GM21723 (cell line): ENCODE results near the gene CTSL.
"Not testable (repeated sequence)": the region's sequence is repeated elsewhere in the genome, so short reads cannot be mapped to it uniquely, and the experiment has no call there.

Experiments
- ATAC-seq: cut with Tn5 transposase; IDR thresholded peaks from one replicate; pipeline ENCODE4 v1.9.1; 2021; ENCODE audit warnings: mild to moderate bottlenecking, moderate library complexity; ENCODE audit not compliant: unreplicated experiment

CTSL gene

DNA sequence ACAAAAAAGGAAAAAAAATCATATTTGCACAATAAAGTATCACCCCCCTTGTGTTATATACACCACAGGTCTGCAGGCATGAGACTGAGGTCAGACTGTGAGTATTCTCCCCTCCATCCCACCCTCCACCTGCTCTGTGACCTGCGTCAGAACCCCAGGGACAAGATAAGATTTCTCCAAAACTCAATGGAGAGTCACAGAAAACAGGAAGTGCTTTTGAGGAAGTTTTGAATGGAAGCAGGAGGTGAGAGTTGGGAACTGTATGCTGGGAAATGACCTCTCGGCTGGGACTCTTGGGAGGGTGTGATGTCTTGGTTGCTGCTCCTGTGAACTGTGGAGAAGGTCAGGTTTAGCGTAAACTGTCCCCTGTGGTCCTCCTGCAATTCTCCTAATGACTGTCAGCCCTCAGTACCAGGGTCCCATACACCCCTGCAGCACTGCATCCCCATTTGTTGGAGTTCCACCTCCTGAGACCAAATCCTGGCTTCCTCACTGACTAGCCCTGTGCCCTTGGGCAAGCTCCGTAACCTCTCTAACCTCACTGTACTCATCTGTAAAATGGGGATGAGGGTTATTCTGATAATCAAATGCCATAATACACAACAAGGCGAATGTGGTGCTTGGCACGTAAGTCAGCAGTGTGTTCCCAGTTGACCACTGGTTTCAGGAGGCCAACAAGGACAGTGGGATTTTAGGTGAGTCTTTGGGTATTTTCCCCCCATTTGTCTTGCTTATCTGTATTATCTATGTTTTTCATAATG is 6.9 kb upstream of the CTSL start:
- no peak for ATAC-seq

DNA sequence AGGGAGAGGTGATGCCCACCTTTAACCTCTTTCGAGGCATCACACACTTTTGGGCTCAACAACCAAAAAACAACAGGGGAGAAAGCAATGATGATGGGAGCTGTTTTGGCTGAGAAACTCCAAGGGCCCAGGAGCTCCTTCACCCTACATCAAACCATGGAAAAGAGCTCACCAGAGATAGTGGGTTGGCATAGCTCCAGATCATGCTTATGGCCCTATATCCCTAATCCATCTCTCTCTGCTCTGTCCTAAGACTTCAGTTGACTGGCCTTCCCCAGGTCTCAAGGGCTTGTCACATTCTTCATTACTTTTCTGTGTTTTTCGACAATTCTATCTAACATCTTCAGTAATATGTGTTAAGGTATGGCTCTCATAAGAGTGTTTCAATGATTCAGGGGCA is 5.7 kb upstream of the CTSL start:
- ATAC-seq: no peak

DNA sequence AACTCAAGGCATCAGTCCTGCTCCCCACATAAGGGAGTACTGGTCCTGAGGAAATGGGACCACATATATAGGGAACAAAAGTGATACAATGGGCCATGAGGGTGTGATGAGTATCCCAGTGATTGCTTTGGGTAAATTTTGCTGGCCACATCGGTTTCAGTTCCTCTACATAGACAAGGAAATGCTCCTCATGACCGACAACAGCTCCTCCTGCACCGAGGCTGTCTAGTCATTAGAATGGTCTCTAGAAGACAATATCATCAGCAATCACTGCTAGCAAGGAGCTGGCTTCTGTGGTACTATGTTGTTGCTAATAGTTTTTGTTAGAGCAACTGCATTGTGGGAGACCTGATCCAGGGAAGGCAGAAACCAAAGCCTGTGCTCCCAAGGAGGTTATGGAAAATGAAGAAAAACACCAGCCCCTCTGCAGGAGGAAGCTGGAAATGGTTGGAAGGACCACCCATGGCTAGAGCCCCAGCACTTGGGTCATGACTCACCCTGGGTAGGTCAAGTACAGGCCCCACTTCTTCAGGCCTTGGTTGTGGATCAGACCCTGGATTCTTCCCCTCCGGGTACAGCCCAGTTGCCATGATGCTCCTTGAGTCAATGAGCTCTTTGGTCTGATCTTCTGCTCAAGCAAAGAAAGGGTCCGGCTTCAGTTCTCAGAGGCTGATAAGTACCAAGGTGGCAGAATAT is 3.4 kb upstream of the CTSL start:
- no peak for ATAC-seq

DNA sequence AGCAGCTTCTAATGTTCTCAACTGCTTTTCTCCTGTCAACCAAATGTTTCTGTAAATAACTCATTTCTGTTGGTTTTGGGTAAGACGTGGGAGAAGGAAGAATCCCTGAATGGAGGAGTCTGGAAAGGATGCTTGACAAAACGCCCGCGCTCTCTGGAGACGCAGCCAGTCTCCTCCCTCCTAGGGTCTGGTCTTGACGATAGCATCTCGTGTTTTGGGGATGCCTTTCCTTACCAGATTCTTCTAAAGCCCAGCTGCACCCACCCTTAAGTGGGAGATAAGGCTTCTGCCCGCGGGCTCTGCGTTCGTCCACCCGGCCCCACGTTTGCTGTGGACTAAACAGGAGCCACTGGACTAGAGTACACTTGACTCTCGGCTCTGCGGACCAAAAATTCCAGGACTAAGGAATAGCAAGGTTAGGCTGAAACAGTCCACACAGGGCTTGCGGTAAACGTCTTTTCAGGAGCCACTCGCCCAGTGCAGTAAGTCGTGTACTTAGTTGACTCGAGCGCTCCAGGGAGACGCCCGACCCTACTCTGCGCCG is 491 bp upstream of the CTSL start:
- ATAC-seq: no peak

DNA sequence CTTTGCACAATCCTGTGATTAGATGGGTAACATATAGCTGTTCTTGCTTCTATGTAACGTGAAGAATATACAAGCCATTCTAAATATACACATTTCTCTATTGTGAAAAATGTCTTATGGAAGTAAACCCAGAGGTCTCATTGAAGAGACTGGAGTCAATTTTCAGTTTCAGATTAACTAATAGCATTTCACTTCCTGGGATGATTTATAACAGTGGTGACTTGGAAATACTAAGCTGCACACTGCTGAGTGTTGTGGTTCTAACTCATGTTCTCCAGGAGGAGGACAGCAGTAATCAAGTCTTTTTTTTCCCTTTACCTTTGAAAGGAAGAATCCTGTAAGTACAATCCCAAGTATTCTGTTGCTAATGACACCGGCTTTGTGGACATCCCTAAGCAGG is 3.3 kb downstream of the CTSL start:
- ATAC-seq: no peak

DNA sequence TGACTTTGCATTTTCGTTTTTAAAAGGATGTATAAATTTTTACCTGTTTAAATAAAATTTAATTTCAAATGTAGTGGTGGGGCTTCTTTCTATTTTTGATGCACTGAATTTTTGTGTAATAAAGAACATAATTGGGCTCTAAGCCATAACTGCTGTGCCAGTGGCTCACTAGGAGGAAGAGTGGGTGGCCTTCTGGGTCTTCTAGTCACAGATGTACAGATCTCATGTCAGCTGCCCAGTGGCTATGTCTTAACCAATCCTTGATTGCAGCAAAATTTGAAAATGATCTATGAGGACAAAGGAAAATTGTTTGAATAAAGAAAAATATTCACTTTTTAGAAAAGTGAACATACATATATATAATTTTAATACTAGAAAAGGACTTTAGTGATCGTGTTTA is 5.4 kb downstream of the CTSL start:
- ATAC-seq: no peak

DNA sequence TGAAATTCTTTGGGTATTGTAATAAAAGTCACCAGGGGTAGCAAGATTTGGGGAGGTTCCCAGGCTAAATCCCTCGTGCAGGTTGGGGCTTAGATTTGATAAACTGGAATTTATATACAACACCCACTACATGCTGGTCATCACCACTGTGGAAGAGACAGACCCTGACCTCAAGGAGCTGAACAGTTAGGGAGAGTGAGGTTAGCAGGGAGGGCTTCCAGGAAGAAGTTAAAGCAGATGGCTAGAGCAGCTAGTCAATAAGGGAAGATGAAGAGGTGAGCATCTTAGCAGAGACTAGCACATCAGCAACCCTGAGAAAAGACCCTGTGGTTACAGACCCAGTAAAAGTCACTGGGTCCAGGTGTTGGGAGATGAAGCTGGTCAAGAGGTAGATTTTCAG is 6.4 kb downstream of the CTSL start:
- ATAC-seq: no peak

GRCh38 chr9:87732756-87733155 is 6.8 kb downstream of the CTSL start:
- no peak for ATAC-seq

- ATAC-seq: no peak
These were observed 7.5 kb downstream of the CTSL start for GRCh38 chr9:87733273-87734052.

- no peak for ATAC-seq
These were observed 8.2 kb downstream of the CTSL start for GRCh38 chr9:87734106-87734505.

DNA sequence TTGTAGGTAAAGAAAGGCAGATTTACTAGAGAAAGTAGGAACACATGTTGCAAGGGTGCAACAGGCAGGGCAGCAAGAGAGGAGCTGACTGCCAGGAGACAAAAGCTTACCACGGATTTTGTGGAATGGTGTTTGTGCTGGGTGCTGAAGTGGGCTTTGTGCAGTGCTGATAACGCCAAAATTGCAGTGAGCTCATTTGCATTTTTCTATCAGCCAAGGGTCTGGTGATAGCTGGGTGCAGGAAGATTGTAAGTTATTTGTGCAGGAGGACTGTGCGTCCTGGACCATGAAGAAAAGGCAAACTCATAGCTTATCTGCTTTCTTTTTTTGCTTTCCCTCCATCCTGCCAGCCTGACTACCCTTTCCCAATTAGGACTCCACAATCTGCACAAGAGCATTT is 13.6 kb downstream of the CTSL start:
- no peak for ATAC-seq

GRCh38 chr9:87740209-87740608 is 14.3 kb downstream of the CTSL start:
- no peak for ATAC-seq

DNA sequence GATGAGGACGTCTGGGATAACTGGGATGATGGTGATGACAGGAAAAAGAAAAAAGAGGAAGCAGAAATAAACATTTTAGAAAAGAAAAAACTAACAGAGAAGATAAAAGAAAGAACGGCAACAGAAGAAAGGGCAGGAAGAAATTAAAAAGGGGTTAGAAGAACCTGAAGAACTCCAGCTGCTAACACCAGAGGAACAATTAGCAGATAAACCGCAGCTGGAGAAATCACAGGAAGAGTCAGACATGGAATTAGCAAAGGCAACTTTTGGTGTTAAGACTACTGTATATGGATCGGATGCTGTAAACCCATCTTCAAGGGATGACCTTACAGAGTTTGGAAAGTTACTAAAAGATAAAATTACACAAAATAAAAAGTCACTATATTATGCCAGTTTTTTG is 15.4 kb downstream of the CTSL start:
- ATAC-seq: no peak

- no peak for ATAC-seq
These were observed 16.0 kb downstream of the CTSL start for GRCh38 chr9:87741891-87742290.

DNA sequence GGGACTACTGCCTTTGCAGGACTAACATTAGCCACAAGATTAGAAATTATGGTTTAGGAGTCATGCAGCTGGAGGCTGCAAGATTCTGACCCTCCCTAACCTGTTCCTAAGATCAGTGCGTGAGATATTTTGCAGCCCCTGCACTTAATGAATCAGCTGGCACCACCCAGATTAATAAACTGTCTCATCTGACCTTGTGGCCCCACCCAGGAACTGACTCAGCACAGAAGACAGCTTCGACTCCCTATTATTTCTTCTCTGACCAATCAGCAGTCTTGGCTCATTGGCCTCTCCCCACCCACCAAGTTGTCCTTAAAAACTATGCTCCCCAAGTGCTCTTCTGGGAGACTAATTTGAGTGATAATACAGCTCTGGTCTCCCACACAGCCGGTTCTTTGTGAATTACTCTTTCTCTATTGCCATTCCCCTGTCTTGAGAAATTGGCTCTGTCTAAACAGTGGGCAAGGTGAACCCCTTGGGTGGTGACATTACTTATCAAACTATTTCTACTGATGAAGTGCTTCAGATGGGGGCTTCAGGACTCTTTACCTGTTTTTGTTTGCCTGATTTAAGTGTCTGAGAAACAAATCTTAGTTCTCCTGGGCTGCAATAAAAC is 17.0 kb downstream of the CTSL start:
- no peak for ATAC-seq

DNA sequence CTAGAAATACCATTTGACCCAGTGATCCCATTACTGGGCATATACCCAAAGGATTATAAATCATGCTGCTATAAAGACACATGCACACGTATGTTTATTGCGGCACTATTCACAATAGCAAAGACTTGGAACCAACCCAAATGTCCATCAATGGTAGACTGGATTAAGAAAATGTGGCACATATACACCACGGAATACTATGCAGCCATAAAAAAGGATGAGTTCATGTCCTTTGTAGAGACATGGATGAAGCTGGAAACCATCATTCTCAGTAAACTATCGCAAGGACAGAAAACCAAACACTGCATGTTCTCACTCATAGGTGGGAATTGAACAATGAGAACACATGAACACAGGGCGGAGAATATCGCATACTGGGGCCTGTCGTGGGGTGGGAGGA is 18.3 kb downstream of the CTSL start:
- ATAC-seq: not testable (repeated sequence)

DNA sequence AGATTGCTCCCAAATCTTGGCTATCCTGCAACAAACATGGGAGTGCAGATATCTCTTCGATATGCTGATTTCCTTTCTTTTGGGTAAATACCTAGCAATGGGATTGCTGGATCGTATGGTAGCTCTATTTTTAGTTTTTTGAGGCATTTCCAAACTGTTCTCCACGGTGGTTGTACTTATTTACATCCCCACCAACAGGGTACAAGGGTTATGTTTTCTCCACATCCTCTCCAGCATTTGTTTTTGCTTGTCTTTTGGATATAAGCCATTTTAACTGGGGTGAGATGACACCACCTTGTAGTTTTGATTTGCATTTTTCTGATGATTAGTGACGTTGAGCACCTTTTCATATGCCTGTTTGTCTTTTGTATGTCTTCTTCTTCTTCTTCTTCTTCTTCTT is 20.3 kb downstream of the CTSL start:
- ATAC-seq: no peak

GRCh38 chr9:87748881-87749280 is 23.0 kb downstream of the CTSL start:
- no peak for ATAC-seq

DNA sequence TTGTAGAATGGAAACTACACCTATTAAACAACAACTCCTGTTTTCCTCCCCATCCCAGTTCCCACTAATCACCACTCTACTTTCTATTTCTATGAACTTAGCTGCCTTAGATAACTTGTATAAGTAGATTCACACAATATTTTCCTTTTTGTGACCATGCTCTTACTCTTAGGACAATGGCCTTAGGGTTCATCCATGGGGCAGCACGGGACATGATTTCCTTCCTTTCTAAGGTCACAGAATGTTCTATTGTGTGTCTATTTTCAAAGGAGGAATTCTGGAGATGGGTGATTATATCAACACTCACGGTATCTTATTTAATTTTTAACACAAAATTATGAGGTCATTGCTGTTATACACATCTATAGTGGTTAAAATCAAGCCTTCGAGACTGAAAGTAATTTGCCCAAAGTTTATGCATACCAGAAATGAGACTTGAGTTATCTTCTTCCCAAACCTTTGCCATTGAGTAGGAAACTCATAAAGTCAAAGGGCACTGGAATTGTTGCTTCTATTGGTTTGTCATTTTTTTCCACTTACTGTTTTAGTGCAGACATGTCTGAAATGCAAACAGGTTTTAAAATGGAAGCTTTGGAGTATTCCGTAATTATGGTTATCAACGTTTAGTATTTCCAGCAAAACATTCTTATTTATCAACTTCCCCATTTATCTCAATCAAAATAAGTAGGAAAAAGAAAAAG is 23.6 kb downstream of the CTSL start:
- ATAC-seq: no peak

DNA sequence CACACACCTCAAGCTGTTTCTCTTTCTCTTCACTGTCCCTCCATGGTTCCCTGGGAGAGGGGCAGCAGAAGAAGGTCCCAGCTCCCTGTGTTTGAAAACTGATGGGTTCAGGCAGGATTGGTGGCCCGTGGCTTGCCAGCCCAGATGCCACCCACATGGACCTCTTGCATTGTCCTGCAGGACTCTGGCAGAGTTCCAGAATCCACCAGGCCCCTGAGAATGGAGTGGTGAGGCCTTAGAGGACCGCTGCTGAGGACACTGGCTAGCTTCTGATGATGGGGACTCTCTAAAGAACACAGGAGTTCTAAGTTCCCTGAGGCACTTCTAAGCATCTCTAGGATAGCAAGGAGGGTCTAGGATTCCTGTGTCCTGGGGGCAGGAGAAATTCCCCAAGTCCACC is 24.8 kb downstream of the CTSL start:
- ATAC-seq: no peak

DNA sequence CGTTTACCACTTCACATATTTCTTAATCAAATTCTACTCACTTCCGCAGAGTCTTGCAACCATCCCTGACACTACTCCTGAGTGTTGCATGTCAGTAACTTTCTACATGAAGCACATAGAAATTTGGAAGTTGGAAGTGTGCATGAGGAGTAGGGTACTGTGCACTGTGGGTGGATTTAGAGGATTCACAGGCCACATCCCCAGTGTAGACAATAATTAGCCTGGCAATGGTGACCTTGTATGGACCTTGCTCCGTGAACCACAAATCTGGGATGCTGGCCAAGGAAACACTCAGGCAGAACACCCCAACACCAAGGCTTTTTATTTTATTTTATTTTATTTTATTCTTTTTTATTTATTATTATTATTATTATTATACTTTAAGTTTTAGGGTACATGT is 25.5 kb downstream of the CTSL start:
- no peak for ATAC-seq
